ENCODE results near the gene AMACR. TPM values are rescaled to one million over a fixed set of nuclear protein-coding genes. Genes with fewer than 3 reads are reported as not detected.

AMACR gene
- total and polyA plus RNA-seq, 10 of the 15 experiments (the other 5 are each of a cell fraction or from before 2014, with no cell fraction given), result 2.6 to 20.4 (median 10.4) TPM

GRCh38 chr5:34007621-34008600 lies at the start of gene AMACR (continued):
- TF ChIP-seq PRDM15 (CRISPR knock-in tag; IDR thresholded peaks at IDR 0.05) (no peak), SUPT20H (IDR thresholded peaks at IDR 0.05; ENCODE audit: borderline replicate concordance, control insufficient read depth, low read depth, low read length) (no peak), RAD21 (IDR thresholded peaks at IDR 0.05; ENCODE audit: insufficient read depth, low read depth, low read length) (no peak), CBX5 (IDR thresholded peaks at IDR 0.05; ENCODE audit: low read depth) (0 out of 2 replicates have a peak, but pooled peaks have one; percentile 40), ZNF592 (IDR thresholded peaks at IDR 0.05) (no peak), FOXK2 (IDR thresholded peaks at IDR 0.05) (peak; percentile 26; the same call in 1 of the 2 replicates), SMARCA5 (IDR thresholded peaks at IDR 0.05) (peak; percentile 87; the same call in 1 of the 2 replicates), PBX3 (IDR thresholded peaks at IDR 0.05; ENCODE audit: insufficient replicate concordance, low read depth, low read length) (no peak), HSF1 (IDR thresholded peaks at IDR 0.05; ENCODE audit: low read depth, low read length) (no peak), IKZF1 (conservative IDR thresholded peaks at IDR 0.05) (peak; percentile 95), ZBTB40 (IDR thresholded peaks at IDR 0.05; ENCODE audit: borderline replicate concordance) (no peak)

All from GM12878 (cell line).